Measurements from ENCODE around the gene TNFSF10. TPM values are rescaled to one million over a fixed set of nuclear protein-coding genes. Genes with fewer than 3 reads are reported as not detected.
"Not testable (repeated sequence)": the region's sequence is repeated elsewhere in the genome, so short reads cannot be mapped to it uniquely, and the experiment has no call there.

TNFSF10 gene
- 10 to 100 TPM; 12.7 to 18.6 TPM for total RNA-seq
- long read RNA-seq, result 0 reads

- intact Hi-C loops (cut with DNase I), result no loop called here
- DNase-seq, result peak; percentile 63
These were observed at the start of gene TNFSF10 for GRCh38 chr3:172522871-172523818. TSS of gene TNFSF10 (minus strand) at chr3:172523430. CDS start at chr3:172523384, 46 bp downstream.

GRCh38 chr3:172569128-172570008 is 46.1 kb upstream of the TNFSF10 start:
- intact Hi-C loops (cut with DNase I), result no loop called here
- no peak for ATAC-seq
- DNase-seq, result no peak

More at GRCh38 chr3:172522871-172523818, at the start of gene TNFSF10:
- ATAC-seq, result peak; percentile 88 to 94

- no peak for ATAC-seq
- DNase-seq, result no peak
- intact Hi-C loops (cut with DNase I), result no loop called here
These were observed 45.5 kb upstream of the TNFSF10 start for GRCh38 chr3:172568701-172569100.

GRCh38 chr3:172566785-172567184 is 43.6 kb upstream of the TNFSF10 start:
- intact Hi-C loops (cut with DNase I); ATAC-seq; DNase-seq: not testable (repeated sequence)

GRCh38 chr3:172564499-172564898 is 41.3 kb upstream of the TNFSF10 start:
- DNase-seq (no peak), ATAC-seq (no peak)
- intact Hi-C loops (cut with DNase I), result no loop called here

- peak; percentile 91 to 97 for ATAC-seq
- no peak for DNase-seq
- intact Hi-C loops (cut with DNase I), result no loop called here
These were observed 39.9 kb upstream of the TNFSF10 start for GRCh38 chr3:172562871-172563865.

GRCh38 chr3:172561897-172562640 is 38.8 kb upstream of the TNFSF10 start:
- intact Hi-C loops (cut with DNase I), result no loop called here
- ATAC-seq (peak in 1 of 2 donors; percentile 7), DNase-seq (no peak)

GRCh38 chr3:172560586-172560985 is 37.4 kb upstream of the TNFSF10 start:
- ATAC-seq, result no peak
- intact Hi-C loops (cut with DNase I), result no loop called here
- no peak for DNase-seq

- intact Hi-C loops (cut with DNase I), result no loop called here
- no peak for ATAC-seq
- DNase-seq, result no peak
These were observed 36.8 kb upstream of the TNFSF10 start for GRCh38 chr3:172560026-172560425.

- intact Hi-C loops (cut with DNase I), result no loop called here
- DNase-seq (no peak), ATAC-seq (no peak)
These were observed 35.8 kb upstream of the TNFSF10 start for GRCh38 chr3:172559020-172559419.

- intact Hi-C loops (cut with DNase I), result no loop called here
- peak; percentile 58 to 75 for ATAC-seq
- DNase-seq, result no peak
These were observed 34.4 kb upstream of the TNFSF10 start for GRCh38 chr3:172557515-172558220.

- DNase-seq (no peak), ATAC-seq (no peak)
- intact Hi-C loops (cut with DNase I), result no loop called here
These were observed 30.5 kb upstream of the TNFSF10 start for GRCh38 chr3:172553526-172554252.

- no peak for ATAC-seq
- intact Hi-C loops (cut with DNase I), result no loop called here
- DNase-seq, result no peak
These were observed 29.4 kb upstream of the TNFSF10 start for GRCh38 chr3:172552607-172553006.

GRCh38 chr3:172551874-172552273 is 28.6 kb upstream of the TNFSF10 start:
- ATAC-seq, result no peak
- intact Hi-C loops (cut with DNase I), result no loop called here
- no peak for DNase-seq

- DNase-seq, result no peak
- intact Hi-C loops (cut with DNase I), result no loop called here
- ATAC-seq, result peak in 1 of 2 donors; percentile 72
These were observed 27.2 kb upstream of the TNFSF10 start for GRCh38 chr3:172550347-172550943.

GRCh38 chr3:172549144-172549543 is 25.9 kb upstream of the TNFSF10 start:
- DNase-seq, result no peak
- intact Hi-C loops (cut with DNase I), result no loop called here

More at GRCh38 chr3:172549144-172549543, 25.9 kb upstream of the TNFSF10 start:
- peak in 1 of 2 donors; percentile 23 for ATAC-seq
